ENCODE data around the gene FOXR1.
A peak's percentile ranks its signal among the peaks of the same experiment; 100 is the strongest.
"Not testable (repeated sequence)": the region's sequence is repeated elsewhere in the genome, so short reads cannot be mapped to it uniquely, and the experiment has no call there.

Gene FOXR1

DNA sequence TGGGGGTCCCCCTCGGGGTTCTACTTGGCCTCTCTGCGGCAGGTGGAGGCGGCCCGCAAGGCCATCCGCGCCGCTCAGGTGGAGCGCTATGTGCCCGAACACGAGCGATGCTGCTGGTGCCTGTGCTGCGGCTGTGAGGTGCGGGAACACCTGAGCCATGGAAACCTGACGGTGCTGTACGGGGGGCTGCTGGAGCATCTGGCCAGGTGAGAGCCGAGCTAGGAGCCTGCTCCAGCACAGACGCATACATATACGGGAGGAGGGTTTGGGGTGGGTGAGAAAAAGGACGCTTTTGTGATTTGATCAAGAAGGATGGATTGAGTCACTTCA lies 26.8 kb downstream of the FOXR1 start:
- peak; percentile 35 for DNase-seq

DNA sequence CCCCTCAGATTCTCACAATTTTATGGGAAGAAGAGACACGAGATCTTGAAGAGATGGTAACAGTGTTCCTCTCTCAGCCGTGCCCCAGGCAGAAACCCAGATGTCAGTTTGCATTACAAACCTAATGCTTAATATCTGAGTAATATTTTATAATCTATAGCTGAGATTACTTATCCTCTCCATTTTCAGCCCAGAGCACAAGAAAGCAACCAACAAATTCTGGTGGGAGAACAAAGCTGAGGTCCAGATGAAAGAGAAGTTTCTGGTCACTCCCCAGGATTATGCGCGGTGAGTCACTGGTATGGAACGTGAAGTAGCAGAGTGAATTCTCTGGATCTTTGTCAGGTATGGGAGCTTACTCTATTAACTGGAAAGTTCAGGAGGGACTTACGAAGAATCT lies 27.3 kb downstream of the FOXR1 start:
- DNase-seq, result no peak

DNA sequence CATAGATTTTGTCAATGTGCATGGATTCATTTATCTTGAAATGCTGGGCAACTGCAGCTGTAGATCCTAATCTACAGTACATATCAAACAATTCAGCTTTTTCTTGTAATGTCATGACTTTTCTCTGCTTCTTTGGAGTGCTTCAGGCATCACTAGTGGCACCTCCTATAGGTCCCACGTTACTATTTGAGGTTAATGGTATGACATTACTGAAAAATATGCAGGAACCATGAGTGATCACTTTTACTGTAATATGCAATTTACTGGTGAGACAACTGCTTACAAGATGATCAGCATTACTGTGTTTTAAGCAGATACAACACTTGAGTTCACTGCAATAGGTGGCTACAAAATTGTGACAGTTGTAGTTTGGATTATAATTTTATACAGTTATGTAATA lies 29.3 kb downstream of the FOXR1 start:
- DNase-seq, result no peak

DNA sequence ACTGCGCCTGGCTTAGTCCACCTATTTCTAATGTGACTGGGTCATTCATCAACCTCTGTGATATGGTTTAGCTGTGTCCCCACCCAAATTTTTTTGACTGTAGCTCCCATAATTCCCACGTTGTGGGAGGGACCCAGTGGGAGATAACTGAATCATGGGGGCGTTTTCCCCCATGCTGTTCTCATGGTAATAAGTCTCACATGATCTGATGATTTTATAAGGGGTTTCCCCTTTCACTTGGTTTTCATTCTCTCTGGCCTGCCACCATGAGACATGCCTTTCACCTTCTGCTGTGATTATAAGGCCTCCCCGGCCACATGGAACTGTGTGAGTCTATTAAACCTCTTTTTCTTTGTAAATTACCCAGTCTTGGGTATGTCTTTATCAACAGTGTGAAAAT lies 35.1 kb downstream of the FOXR1 start:
- no peak for DNase-seq

DNA sequence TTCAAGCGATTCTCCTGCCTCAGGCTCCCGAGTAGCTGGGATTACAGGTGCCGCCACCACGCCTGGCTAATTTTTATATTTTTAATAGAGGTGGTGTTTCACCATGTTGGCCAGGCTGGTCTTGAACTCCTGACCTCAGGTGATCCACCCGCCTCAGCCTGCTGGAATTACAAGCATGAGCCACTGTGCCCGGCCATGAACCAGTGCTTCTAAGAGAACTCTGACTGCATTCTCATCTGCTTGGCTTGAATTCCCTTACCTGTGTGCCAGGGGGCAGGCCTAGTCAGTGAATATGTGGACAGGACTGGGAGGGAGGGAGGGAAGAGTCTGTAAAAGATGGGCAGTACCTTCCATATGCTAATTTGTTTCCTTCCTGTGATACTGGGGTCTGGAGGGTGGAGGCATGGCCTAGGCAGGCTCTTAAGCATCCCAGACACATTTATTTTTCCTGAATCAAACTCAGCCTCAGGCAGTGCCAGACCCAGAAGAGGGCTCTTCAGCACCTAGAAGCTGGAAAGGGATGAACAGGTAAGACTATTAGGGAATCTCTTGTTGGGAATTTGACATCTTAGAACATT lies 40.0 kb downstream of the FOXR1 start:
- no peak for DNase-seq

DNA sequence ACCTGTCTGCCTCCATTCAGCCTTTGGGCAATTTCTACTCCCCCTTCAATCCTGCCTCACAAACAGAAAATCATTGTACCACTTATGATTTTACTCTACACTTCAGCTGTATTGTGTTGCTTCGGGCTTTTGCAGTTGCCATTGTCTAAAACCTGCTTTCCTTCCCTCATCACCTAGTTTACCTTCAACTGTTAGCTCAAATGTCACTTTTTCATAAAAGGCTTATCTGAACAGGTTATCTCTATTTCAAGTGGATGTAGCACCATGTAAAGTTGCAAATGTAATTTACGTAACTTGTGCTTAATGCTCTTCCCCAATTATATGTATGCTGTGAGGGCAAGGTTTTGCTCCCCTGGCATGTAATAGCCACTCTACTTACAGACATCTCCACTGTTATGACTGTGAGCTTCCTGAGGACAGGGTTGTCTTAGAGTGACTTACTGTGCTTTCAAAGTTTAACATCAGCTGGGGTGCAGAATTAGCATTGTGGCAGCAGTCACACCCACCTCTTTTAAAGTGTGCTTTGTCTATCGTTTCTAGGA lies 41.1 kb downstream of the FOXR1 start:
- no peak for DNase-seq

DNA sequence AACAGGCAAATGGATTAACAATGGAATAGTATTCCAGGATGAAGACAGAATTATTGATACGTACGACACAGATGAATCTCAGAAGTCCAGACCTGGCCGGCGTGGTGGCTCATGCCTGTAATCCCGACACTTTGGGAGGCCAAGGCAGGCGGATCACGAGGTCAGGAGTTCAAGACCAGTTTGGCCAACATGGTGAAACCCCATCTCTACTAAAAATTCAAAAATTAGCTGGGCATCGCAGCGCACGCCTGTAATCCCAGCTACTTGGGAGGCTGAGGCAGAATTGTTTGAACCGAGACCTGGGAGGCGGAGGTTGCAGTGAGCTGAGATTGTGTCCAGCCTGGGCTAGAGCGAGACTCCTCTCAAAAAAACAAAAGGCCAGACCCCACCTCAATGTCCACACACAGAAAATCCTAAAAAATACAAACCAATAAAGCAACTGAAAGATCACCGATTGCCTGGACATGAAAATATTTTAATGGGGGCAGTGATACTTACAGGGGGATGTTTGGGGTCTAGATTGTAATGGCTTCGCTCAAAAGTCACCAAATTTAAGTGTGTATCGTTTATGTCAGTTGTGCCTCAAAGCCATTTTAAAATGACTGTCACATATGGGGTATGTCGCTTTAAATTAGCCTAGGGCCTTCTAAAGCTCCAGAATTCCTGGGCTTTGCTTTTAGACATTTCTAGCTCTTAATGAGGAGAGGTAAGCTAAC lies 42.8 kb downstream of the FOXR1 start:
- DNase-seq, result no peak

DNA sequence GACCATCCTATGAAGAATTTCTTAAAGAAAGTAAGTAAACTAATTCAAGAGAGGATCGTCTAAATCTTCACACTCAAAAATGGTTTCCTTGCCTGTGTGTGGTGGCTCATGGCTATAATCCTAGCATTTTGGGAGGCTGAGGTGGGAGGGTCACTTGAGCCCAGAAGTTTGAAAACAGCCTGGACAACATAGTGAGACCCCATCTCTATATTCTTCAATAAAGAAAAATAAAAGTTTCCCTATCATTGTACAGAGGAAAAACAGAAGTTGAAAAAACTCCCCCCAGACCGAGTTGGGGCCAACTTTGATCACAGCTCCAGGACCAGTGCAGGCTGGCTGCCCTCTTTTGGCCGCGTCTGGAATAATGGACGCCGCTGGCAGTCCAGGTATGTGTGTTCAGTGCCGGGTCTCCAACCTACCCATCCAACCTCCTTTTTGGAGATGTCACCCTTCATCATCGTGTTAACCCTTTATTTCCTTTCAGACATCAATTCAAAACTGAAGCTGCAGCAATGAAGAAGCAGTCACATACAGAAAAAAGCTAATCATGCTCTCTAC lies 43.6 kb downstream of the FOXR1 start:
- DNase-seq, result no peak

DNA sequence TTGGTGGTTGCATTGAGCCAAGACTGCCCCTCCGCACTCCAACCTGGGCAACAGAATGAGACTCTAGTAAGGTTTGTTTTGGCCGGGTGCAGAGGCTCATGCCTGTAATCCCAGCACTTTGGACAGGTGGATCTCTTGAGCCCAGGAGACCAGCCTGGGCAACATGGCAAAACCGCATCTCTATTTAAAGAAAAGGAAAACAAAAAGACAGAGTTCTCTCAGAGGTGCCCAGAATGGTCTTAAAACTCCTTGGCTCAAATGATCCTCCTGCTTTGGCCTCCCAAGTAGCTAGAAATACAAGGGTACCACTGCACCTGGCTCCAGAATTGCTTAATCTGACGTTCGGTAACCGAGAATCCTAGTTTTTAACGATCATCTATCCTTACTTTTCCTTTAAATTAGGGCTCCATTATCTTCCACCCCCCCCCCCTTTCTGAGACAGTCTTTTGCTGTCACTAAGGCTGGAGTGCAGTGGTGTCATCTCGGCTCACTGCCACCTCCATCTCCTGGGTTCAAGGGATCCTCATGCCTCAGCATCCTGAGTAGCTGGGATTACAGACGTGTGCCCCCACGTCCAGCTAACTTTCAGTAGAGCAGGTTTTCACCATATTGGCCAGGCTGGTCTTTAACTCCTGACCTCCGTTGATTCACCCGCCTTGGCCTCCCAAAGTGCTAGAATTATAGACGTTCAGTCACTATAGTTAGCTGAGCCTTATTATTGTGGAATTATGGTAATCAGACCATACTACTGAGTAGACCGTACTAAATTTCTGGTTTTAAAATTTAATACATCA lies 44.9 kb downstream of the FOXR1 start:
- no peak for DNase-seq

DNA sequence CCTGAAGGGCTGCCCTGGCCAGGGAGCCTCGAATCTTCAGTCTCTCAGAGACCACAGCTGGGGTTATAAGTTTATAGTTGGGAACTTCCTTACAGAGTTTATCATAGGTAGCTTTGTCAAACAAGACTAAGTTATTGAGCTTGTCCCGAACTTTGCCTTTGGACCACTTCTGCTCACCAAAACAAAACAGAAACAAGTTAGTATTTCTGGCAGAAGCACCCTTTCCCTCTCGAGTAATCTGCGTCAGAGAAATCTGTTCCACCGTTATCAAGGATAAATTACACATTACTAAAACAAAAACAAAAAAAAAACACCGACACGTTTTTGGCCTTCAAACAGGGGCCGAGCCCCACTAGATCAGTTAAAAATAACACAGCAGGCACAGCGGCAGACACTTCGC lies 45.8 kb downstream of the FOXR1 start:
- not testable (repeated sequence) for DNase-seq

DNA sequence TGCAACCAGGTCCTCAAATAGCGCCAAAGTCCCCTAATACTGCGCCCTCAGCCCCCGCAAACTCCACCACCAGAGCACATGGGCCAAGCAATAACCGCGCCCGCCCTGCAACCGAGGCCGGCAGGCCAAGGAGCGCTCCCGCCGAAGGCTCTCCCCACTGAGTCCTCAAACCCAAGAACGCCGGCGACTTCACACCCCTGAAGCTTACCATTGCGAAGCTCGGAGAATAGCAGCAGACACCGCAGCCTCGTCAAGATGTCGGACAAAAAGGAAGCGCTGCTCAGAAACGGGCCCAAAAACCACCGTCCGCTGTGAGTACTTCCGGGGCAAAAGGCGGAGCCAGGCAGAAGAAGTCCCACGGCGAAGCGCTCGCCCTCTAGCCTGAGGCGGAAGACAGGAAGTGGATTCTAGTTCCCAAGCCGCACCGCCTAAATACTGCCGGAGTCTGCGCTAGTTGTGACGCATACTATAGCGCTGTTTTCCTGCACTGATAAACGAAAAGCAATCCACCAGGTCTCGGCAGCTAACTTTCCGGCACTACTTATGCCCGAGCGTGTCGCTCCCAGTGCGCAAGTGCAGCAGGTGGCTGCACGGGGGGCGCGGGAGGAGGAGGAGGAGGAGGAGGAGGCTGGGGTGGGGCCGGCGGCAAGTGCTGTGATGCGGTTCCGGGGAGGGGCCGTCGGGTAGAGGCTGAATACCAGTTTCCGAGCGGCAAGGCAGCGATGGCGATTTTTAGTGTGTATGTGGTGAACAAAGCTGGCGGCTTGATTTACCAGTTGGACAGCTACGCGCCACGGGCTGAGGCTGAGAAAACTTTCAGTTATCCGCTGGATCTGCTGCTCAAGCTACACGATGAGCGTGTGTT lies 46.7 kb downstream of the FOXR1 start, which contains the start of the genes RPS25 and TRAPPC4:
TSS of gene RPS25 (minus strand) at position 270 of the 865 bp plus-strand sequence. CDS start at position 211, 59 bp downstream.
TSS of gene TRAPPC4 (plus strand) at position 693 of the 865 bp plus-strand sequence. CDS start at position 723, 30 bp downstream.
- DNase-seq, result peak; percentile 99

DNA sequence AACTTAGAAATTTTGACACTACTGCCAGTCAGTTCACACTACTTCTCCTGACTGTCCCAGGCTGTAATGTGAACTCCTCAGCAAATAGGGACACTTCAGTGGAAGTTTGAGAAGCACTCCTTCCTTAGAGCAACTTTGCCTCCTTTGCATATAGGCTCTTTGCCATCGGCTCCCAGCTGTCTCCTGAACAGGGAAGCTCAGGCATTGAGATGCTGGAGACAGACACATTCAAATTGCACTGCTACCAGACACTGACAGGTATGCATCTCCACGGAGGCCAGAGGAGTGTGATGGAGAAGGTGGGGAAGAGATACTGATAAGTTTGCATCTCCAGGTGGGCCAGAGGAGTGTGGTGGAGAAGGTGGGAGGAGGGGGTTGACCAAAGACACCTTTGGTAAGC lies 48.4 kb downstream of the FOXR1 start:
- DNase-seq, result no peak

DNA sequence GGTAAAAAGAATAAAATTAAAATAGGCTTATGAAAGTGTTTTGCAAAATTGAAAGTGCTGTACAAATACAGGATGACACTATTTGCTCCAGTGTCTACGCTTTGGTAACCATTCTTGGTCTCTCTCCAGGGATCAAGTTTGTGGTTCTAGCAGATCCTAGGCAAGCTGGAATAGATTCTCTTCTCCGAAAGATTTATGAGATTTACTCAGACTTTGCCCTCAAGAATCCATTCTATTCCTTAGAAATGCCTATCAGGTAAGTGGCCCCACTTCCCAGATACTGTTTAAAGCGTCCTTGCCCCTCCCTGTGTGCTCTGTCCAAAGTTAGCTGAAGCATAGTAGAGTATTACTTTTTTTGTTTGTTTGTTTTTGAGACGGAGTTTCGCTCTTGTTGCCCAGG lies 50.1 kb downstream of the FOXR1 start:
- DNase-seq, result no peak

DNA sequence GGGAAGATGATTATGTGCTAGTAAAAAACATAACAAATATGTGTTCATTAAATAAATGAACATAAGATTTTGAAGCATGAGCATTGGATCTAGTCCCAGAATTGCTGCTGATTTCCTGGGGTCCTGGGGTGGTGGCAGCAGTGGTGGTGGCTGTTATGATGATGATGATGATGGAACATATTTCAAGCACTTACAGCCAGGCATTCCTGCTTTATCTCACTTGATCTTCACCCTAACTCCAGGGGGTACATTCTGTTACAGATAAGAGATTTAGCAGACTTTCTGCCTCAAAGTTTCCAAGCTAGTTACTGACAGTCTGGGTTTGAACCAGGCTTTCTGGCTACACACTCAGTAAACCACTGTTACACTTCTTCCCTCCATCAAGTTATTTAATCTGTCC lies 52.2 kb downstream of the FOXR1 start:
- no peak for DNase-seq

DNA sequence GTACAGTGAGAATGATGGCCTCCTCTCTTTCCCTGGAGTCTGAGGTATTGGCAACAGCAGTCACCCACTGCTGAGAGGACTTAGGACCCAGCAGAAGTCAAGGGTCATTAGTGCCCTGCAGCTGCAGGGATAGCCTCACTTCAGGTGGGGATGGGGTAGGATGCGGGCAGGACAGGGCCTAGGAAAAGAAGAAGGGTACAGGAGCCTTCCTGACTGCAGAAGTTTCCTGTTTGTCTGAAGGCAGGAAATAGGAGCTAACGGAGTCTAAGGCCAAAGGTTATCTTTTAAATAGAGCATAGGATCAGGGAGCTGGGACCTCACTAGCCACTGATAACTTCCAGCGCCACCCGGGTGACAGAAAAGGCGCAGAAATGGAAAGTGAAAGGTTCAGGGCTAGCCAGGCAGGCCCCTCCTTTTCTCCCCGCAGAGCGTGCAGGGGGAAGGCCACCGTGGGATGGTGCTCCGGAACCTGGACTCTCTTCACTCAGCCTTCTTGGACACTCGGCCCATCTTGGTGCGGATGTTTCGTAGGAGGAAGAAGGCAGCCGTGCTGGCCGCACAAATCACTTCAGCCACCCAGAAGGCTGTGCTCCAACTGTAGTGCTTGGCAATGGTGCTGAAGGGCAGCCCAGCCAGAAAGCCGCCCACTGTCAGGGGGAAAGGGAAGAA lies 53.0 kb downstream of the FOXR1 start:
- DNase-seq, result no peak

DNA sequence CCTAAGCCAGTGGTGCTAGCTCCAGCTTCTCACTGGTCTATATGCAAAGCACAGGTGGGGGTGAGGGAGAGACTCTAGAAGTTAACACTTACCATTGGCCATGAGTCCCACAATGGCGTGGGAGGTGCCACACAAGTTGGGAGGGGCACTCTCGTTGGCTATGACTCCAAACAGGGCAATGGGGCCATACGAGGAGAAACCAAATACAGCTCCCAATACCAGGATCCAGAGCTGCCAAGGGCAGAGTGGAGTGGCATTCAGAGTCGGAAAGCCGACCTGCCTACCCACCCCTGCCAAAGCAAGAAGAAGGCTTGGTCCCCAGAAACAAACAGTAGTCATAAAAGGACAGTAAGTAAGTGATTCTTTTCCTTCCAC lies 53.5 kb downstream of the FOXR1 start:
- DNase-seq, result no peak

DNA sequence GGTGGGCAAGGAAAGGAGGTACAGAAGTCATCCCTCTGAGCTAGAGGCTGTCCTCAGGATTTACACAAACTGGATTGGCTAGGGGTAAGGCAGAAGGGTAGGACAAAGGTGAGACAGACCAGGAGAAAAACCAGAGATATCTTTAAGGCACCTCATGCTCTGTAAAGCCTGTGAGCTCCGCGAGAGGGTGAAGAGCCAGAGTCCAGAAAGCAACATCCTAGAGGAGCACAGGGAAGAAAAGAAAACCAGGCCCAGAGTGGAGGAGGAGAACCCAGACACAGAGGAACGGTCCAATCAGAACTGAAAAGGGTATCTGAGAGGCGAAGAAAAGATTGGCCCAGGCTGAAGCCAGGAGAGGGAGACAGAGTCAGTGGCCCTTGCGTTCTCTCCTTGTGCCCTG lies 54.0 kb downstream of the FOXR1 start:
- DNase-seq, result no peak

DNA sequence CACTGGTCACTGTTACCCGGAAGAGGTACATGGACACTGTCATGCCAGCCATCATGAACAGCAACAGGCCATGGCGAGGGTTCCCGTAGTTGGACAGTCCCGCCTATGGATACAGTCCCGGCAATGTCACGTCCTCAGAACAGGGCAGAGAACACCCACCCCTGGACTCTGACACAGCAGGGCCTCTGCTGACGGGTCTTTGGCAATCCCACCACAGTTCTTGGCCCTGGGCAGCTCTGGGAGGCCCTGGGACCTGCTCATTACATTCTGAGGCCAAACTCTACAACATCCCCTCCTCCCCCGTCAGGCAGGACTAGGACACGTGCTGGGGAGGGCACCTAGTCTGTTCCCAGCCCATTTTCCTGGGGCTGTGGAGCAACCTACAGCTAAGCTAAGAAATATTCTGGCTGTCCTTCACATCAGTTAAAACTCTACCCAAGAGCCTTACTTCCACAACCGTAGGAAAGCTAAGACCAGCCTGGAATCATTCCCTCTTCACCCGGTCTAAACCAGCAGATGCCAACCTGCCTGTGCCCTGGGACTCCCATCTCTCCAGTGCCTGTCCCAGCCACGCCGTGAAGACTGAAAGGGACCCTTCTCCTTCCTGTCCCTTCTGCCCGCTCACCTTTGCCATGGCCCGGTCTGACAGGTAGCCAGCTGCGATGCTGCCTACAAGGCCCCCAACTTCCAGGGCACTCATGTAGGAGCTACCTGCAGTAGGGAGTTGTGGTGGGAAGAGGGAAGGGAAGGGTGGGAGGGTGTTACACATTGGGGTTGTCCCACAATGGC lies 54.6 kb downstream of the FOXR1 start:
- DNase-seq, result no peak

DNA sequence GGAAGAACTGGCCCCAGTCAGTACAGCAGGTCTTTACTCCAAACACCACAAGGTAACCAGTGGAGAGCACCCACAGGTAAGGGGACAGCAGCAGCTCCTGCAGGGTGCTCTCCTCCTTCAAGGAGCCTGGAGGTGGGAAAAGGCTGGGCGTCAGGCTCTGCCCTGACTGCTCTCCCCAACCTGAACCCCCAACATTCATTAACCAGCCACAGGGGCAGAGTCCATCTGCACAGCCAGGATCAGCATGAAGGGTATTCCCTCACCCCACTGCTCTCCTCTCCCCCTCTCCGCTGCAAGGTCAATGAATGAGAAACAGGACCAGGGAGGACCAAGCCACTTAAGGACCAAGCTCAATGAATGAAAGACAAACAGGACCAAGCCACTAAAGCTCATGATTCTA lies 55.4 kb downstream of the FOXR1 start:
- no peak for DNase-seq

DNA sequence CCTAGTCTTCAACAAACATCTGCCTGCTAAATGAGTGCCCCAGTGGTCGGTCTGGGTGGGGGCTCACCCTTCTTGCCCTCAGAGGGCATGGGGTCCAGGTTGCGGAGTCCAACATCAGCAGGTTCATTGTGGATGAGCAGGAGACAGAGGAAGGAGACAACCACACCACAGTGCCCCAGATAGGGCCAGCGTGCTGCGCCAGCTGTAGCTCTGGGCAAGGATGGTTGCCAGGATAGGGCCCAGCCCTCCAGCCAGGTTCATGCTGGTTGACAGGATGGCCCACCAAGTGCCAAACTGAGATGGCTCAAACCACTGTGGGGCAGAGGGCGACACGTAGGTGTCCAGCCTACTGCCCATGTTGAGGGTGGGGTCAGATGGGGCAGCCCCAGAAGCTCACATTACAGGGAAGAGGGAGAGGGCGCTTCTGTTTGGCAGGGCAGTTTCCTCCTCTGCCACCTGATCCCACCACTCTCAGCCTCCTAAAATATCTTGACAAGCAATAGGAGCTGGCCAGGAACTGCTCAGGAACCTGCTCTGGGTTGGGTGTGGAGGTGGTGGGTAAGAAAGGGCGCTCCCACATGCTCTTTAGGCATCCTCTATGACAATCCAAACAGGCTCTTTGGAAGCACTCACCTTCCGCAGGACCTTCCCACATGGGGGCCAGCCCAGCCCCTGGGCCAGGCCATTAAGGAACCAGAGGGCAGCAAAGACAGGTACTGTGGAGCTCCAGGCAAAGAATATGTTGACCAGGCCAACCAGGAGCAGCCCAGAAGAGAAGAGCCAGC lies 56.2 kb downstream of the FOXR1 start:
- DNase-seq, result no peak

Measured in NCI-H1105 treated with DMSO at 0.1 percent for 48 hours (cell line).